Uterus (tissue), 2 donors: ENCODE measurements around the gene HOXB8.

ENCODE experiments used
- POLR2A ChIP-seq, 2 donors: fragments of 450-650 bp; IDR thresholded peaks; one replicate each; pipeline ENCODE4 v1.6.1; 2016; ENCODE audit warnings: antibody characterized with exemption in 2 of 2, mild to moderate bottlenecking in 1 of 2, moderate library complexity in 1 of 2
- TF ChIP-seq, protein P1 (sequence below), 4 experiments: fragments of 200-600 bp in 2 of 4; fragments of 450-650 bp in 2 of 4; sonication (generic) in 2 of 4; IDR thresholded peaks; one replicate each; pipeline ENCODE4 v1.5.1; 2016 to 2019; ENCODE audit warnings: antibody characterized with exemption in 4 of 4, mild to moderate bottlenecking in 2 of 4, moderate library complexity in 1 of 4

DNA sequence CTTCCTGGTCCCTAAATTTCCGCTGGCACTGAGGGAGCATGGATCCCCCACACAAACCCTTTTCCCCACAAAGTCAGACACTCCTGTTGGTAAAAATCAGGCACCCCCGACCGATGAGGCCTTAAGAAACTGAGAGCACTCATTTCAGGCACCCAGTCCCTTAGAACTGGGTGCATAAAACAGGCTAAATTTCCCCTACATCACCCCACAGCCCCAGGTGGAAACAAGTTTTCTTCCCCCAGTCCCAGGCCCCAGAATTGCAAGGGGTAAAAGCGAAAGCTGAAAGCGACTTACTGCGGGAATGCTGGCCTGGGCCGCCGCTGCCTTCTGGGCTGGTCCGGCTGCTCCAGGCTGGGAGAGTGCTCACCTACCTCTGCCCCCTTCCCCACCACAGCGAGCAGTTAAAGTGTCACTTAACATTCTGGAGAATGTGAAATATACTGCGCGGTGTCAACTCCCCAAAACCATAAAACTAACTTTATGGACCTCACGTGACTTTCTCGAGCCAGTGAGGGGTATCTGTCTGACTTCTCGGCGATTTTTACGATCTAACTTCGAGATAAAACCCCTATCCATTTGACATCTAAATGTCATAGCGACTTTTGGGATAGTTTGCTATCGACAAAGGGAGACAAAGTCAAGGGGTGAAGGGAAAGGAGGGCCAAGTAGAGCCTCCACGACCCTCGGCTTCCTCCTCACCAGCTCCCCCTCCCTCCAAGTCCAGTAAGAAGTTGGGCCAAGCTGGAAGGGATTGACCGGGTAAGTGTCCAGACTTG is 25.1 kb downstream of the HOXB8 start, which contains the start of gene HOXB3:
- TF ChIP-seq, protein P1, sequence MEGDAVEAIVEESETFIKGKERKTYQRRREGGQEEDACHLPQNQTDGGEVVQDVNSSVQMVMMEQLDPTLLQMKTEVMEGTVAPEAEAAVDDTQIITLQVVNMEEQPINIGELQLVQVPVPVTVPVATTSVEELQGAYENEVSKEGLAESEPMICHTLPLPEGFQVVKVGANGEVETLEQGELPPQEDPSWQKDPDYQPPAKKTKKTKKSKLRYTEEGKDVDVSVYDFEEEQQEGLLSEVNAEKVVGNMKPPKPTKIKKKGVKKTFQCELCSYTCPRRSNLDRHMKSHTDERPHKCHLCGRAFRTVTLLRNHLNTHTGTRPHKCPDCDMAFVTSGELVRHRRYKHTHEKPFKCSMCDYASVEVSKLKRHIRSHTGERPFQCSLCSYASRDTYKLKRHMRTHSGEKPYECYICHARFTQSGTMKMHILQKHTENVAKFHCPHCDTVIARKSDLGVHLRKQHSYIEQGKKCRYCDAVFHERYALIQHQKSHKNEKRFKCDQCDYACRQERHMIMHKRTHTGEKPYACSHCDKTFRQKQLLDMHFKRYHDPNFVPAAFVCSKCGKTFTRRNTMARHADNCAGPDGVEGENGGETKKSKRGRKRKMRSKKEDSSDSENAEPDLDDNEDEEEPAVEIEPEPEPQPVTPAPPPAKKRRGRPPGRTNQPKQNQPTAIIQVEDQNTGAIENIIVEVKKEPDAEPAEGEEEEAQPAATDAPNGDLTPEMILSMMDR (IDR thresholded peaks at IDR 0.05), result no peak
- TF ChIP-seq POLR2A (IDR thresholded peaks at IDR 0.05), result no peak
